Endothelial cell of umbilical vein (primary cell): ENCODE measurements around the gene RALGAPB. TPM values are rescaled to one million over a fixed set of nuclear protein-coding genes. Genes with fewer than 3 reads are reported as not detected.
"Not testable (repeated sequence)": the region's sequence is repeated elsewhere in the genome, so short reads cannot be mapped to it uniquely, and the experiment has no call there.

ENCODE experiments used
- BruUV-seq: library from RNA; stranded (reverse); fragments of 400-500 nt; replicated peaks from 2 replicates; lab custom pipeline; 2021; lab: Mats Ljungman, UMichigan
- CTCF ChIA-PET: fragments of 300-600, 350-600 bp; sonication (Branson Sonifier 250); formaldehyde crosslinking; loops from one replicate; lab custom pipeline; 2021; ENCODE audit warnings: antibody characterized with exemption, inconsistent platforms; lab: Charles Lee
- POLR2A ChIA-PET: fragments of 300-600, 350-600 bp; sonication (Branson Sonifier 250); formaldehyde crosslinking; loops from one replicate; lab custom pipeline; 2021; ENCODE audit warnings: antibody characterized with exemption, inconsistent platforms; lab: Charles Lee
- DNase-seq: peaks from one replicate; pipeline ENCODE4 v3.0.0-alpha.2; 2011; ENCODE audit warnings: low read depth, low spot score
- FAIRE-seq: peaks from 2 replicates; lab custom pipeline; 2011; peaks lifted over from hg19 to GRCh38; lab: Jason Lieb, UNC
- H2AFZ ChIP-seq: 2 replicates; pipeline ENCODE4 v1.6.0; 2012; ENCODE audit warnings: low read depth, low read length, control low read depth, inconsistent platforms
- H3K27ac ChIP-seq: 2 replicates; pipeline ENCODE4 v1.5.1; 2011; ENCODE audit warnings: low read depth, mild to moderate bottlenecking, control low read depth, low read length, moderate library complexity; ENCODE audit not compliant: insufficient read depth
- H3K27me3 ChIP-seq, 2 experiments: 2 replicates each; pipeline versions ENCODE4 v1.6.0 to v1.6.1; 2011; ENCODE audit warnings: low read length in 2 of 2, mixed read lengths in 1 of 2; ENCODE audit not compliant: control insufficient read depth in 2 of 2, insufficient read depth in 2 of 2
- H3K36me3 ChIP-seq, 2 experiments: 2 replicates in 1 of 2; 3 replicates in 1 of 2; pipeline ENCODE4 v1.5.1; 2011; ENCODE audit warnings: low read length in 2 of 2, mild to moderate bottlenecking in 1 of 2, moderate library complexity in 1 of 2; ENCODE audit not compliant: control insufficient read depth in 2 of 2, insufficient read depth in 2 of 2; ENCODE audit errors: extremely low read depth in 1 of 2
- H3K4me1 ChIP-seq: 3 replicates; pipeline ENCODE4 v1.5.1; 2011; ENCODE audit warnings: mild to moderate bottlenecking, low read length; ENCODE audit not compliant: control insufficient read depth, insufficient read depth; ENCODE audit errors: extremely low read depth
- H3K4me2 ChIP-seq: 2 replicates; pipeline ENCODE4 v1.6.1; 2011; ENCODE audit warnings: low read length, control low read depth, mixed read lengths; ENCODE audit not compliant: insufficient read depth
- H3K4me3 ChIP-seq, 3 experiments: fragments of 200-600 bp in 1 of 3; sonication (generic), shearing (Covaris generic) in 1 of 3; replicated peaks in 1 of 3; 2 replicates each; pipeline ENCODE4 v1.5.1; 2011 to 2016; ENCODE audit warnings: control low read depth in 3 of 3, low read length in 3 of 3, mild to moderate bottlenecking in 2 of 3, inconsistent platforms in 1 of 3, low read depth in 1 of 3, moderate library complexity in 1 of 3; ENCODE audit not compliant: insufficient read depth in 1 of 3
- H3K79me2 ChIP-seq: 2 replicates; pipeline ENCODE4 v1.6.0; 2012; ENCODE audit warnings: low read length, inconsistent platforms; ENCODE audit not compliant: control insufficient read depth, insufficient read depth
- H3K9ac ChIP-seq: replicated peaks from 2 replicates; pipeline ENCODE3; 2011; ENCODE audit warnings: low read length, control low read depth; ENCODE audit not compliant: insufficient read depth; ENCODE audit errors: extremely low read depth
- H3K9me1 ChIP-seq: replicated peaks from 3 replicates; pipeline ENCODE4 v1.6.0; 2011; ENCODE audit warnings: mild to moderate bottlenecking, low read length; ENCODE audit not compliant: control insufficient read depth, insufficient read depth; ENCODE audit errors: extremely low read depth
- H3K9me3 ChIP-seq: replicated peaks from 2 replicates; pipeline ENCODE4 v1.5.1; 2012; ENCODE audit warnings: low read length, inconsistent platforms; ENCODE audit not compliant: control insufficient read depth, insufficient read depth
- H4K20me1 ChIP-seq: replicated peaks from 2 replicates; pipeline ENCODE3; 2011; ENCODE audit warnings: mild to moderate bottlenecking, low read length; ENCODE audit not compliant: control insufficient read depth, insufficient read depth; ENCODE audit errors: extremely low read depth
- CTCF ChIP-seq, 2 donors: IDR thresholded peaks; 1 replicate in 1 of 2; 2 replicates in 1 of 2; pipeline ENCODE4 v1.5.1; 2011; ENCODE audit warnings: low read length in 2 of 2, mild to moderate bottlenecking in 2 of 2, moderate library complexity in 2 of 2, control low read depth in 1 of 2, inconsistent platforms in 1 of 2, low read depth in 1 of 2; ENCODE audit not compliant: insufficient read depth in 1 of 2; ENCODE audit errors: extremely low read depth in 1 of 2
- EZH2 ChIP-seq: IDR thresholded peaks from 2 replicates; pipeline ENCODE4 v1.6.1; 2012; ENCODE audit warnings: borderline replicate concordance, low read depth, mild to moderate bottlenecking, moderate library complexity, low read length, inconsistent platforms; ENCODE audit not compliant: severe bottlenecking
- FOS ChIP-seq: IDR thresholded peaks from 2 replicates; pipeline ENCODE4 v1.6.1; 2011; ENCODE audit warnings: mild to moderate bottlenecking, low read length, moderate library complexity, borderline replicate concordance; ENCODE audit not compliant: insufficient read depth
- GATA2 ChIP-seq: IDR thresholded peaks from 2 replicates; pipeline ENCODE4 v1.7.0; 2011; ENCODE audit warnings: low read depth, mild to moderate bottlenecking, moderate library complexity, mixed read lengths, low read length; ENCODE audit not compliant: insufficient read length, insufficient read depth
- JUN ChIP-seq: IDR thresholded peaks from 2 replicates; pipeline ENCODE4 v1.6.1; 2011; ENCODE audit warnings: borderline replicate concordance, low read depth; ENCODE audit not compliant: insufficient read length, insufficient read depth
- MAX ChIP-seq: IDR thresholded peaks from 2 replicates; pipeline ENCODE4 v1.6.1; 2011; ENCODE audit not compliant: insufficient read depth, insufficient read length
- MYC ChIP-seq: IDR thresholded peaks from one replicate; pipeline ENCODE4 v1.6.1; 2011; ENCODE audit warnings: mild to moderate bottlenecking, low read depth, low read length
- POLR2A ChIP-seq: IDR thresholded peaks from 2 replicates; pipeline ENCODE4 v1.6.1; 2012; ENCODE audit warnings: low read depth, mild to moderate bottlenecking, control low read depth, low read length
- POLR2AphosphoS5 ChIP-seq: IDR thresholded peaks from 2 replicates; pipeline ENCODE4 v1.6.1; 2012; ENCODE audit warnings: low read depth, mild to moderate bottlenecking, control low read depth, low read length, moderate library complexity; ENCODE audit not compliant: insufficient read depth
- dilution Hi-C: fragments of 300-500 bp; cut with MboI; formaldehyde crosslinking; loops from one replicate; pipeline ENCODE4 v1.15.0; 2019; ENCODE audit warnings: low sequenced_read_pairs; ENCODE audit not compliant: extremely low pct_ligation_motif_present
- intact Hi-C: fragments of 100-400 bp; cut with micrococcal nuclease; formaldehyde crosslinking; loops from one replicate; pipeline ENCODE4 v1.10.0; 2022
- polyA plus RNA-seq, 4 experiments: library from polyadenylated mRNA; depleted of rRNA in 3 of 4; stranded (reverse) in 3 of 4; unstranded in 1 of 4; fragments of >200 nt; gene quantifications; 2 replicates each; pipeline versions ENCODE4 v1.2.1 to v1.2.3, GENCODE V29; 2011 to 2012; ENCODE audit warnings: missing spikeins in 1 of 4
- total RNA-seq: library from RNA; stranded (reverse); gene quantifications from 2 replicates; pipeline ENCODE4 v1.2.3, GENCODE V29; 2021

Gene RALGAPB
- total and polyA plus RNA-seq, 2 donors (not counting 3 experiments of a cell fraction or from before 2014, with no cell fraction given): 12.8 to 38.7 TPM

GRCh38 chr20:38432292-38432691 lies 40.4 kb upstream of the RALGAPB start:
- no peaks in the 10 kb centered on the region for H4K20me1 ChIP-seq
- peaks cover 20 to 44% of the 10 kb centered on the region in 2 experiments for H3K36me3 ChIP-seq
- intact Hi-C loops: no loop called here

GRCh38 chr20:38432870-38433269 lies 39.8 kb upstream of the RALGAPB start:
- BruUV-seq, H3K27ac ChIP-seq, H3K4me3 ChIP-seq, POLR2A ChIA-PET, FAIRE-seq, intact Hi-C loops, DNase-seq, H3K27me3 ChIP-seq, H3K9ac ChIP-seq, H3K9me3 ChIP-seq, H3K9me1 ChIP-seq, H4K20me1 ChIP-seq, H2AFZ ChIP-seq, dilution Hi-C loops: not testable (repeated sequence)
- Histone ChIP-seq H3K4me2 (peak overlapping the region; percentile 94), H3K36me3 (peaks cover 18 to 41% of the 10 kb centered on the region in 2 experiments), H3K79me2 (peaks cover 68% of the 10 kb centered on the region), H3K4me1 (peaks cover 18% of the 10 kb centered on the region)
- CTCF ChIA-PET: interaction anchor here (1.3 to 5.8 kb wide), 4 partner anchors 14 to 41 kb away, joined by 4 to 106 read pairs (median 22); partner anchors contain the start of gene RALGAPB

More at GRCh38 chr20:38432292-38432691, 40.4 kb upstream of the RALGAPB start:
- H3K4me3 ChIP-seq: no peak overlapping the region
- dilution Hi-C loops: no loop called here
- peak overlapping the region; percentile 33 for H3K4me2 ChIP-seq
- H3K4me1 ChIP-seq: peaks cover 18% of the 10 kb centered on the region
- no peaks in the 10 kb centered on the region for H3K27me3 ChIP-seq
- no peak overlapping the region for H3K27ac ChIP-seq
- H3K79me2 ChIP-seq: peaks cover 73% of the 10 kb centered on the region
- H3K9me1 ChIP-seq: no peaks in the 10 kb centered on the region
- FAIRE-seq: no peak
- no peaks in the 10 kb centered on the region for H3K9me3 ChIP-seq
- TF ChIP-seq GATA2 (no peak), FOS (no peak), EZH2 (no peak), MAX (no peak), POLR2AphosphoS5 (no peak), CTCF (IDR thresholded peaks at IDR 0.05; ENCODE audit: extremely low read depth in 1 of 2, insufficient read depth in 1 of 2, low read depth in 1 of 2, low read length in 2 of 2) (no peak), POLR2A (no peak), JUN (no peak), MYC (no peak)
- DNase-seq: no peak
- ChIA-PET CTCF (interaction anchor here (1.3 to 5.8 kb wide), 4 partner anchors 14 to 41 kb away, joined by 4 to 106 read pairs (median 22); partner anchors contain the start of gene RALGAPB), POLR2A (no interaction called here)
- no TSS peak for BruUV-seq
- no peak overlapping the region for H3K9ac ChIP-seq
- no peak overlapping the region for H2AFZ ChIP-seq
